Activated CD8-positive, alpha-beta memory T cell treated with anti-CD3 and anti-CD28 coated beads, Interleukin-2, amount 50 U/mL, for 4 hours (primary cell): ENCODE measurements around the gene CUL1.
"Not testable (repeated sequence)": the region's sequence is repeated elsewhere in the genome, so short reads cannot be mapped to it uniquely, and the experiment has no call there.

Experiments
- DNase-seq: peaks from one replicate; pipeline ENCODE4 v3.0.0-alpha.2; 2020

The CUL1 gene

DNA sequence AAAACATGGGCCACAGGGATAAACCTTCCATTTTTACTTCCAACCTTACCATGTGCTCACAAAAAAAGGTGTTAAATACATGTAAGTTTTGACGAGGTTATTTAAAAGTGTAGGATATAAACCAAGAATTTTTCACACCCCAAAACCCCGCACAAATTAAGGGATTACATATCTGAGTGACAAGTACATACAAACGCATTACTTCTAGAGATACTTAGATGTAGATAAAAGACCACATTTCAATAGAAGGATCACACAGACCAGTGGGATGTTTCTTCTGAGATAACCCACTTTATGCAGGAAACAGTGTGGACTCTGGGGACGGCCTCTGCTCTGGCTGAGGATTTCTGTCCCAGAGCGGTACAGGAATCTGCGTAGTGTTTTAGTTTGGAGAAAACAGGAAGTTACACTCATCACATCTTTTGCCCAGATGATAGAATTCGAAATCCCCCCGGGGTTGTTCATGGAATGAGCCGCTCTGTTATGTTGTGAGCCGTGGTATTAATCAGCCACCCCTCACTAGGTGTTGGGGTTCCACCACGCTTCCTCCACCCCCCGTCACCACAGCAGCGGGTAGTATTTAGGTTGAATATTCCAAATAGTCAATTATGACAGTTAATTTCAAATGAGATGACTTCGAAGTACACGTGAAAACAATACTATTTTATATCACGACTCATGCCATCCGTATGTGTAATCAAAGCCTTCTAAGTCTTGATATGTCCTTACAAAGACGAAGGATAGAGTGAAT lies 1.3 kb upstream of the CUL1 start:
- DNase-seq: peak; percentile 40

DNA sequence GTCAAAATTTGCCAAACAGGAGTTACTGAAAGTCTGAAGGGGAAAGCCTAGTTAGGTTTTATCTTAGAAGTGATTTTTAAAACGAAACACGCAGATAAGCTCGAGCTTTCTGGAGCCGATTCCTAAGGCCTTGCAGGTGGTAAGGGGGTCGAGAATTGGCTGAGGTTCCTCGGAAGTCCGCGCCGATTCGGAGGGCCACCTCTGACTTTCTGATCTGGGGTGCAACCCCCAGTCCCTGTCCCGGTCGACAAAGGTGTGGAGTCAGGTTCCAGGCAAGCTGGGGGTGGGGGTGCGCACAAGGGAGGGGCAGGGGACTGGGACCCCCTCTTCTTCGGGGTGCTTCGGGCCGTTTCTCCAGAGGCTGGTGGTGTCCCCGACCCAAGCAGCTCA lies 701 bp upstream of the CUL1 start:
- DNase-seq: no peak

DNA sequence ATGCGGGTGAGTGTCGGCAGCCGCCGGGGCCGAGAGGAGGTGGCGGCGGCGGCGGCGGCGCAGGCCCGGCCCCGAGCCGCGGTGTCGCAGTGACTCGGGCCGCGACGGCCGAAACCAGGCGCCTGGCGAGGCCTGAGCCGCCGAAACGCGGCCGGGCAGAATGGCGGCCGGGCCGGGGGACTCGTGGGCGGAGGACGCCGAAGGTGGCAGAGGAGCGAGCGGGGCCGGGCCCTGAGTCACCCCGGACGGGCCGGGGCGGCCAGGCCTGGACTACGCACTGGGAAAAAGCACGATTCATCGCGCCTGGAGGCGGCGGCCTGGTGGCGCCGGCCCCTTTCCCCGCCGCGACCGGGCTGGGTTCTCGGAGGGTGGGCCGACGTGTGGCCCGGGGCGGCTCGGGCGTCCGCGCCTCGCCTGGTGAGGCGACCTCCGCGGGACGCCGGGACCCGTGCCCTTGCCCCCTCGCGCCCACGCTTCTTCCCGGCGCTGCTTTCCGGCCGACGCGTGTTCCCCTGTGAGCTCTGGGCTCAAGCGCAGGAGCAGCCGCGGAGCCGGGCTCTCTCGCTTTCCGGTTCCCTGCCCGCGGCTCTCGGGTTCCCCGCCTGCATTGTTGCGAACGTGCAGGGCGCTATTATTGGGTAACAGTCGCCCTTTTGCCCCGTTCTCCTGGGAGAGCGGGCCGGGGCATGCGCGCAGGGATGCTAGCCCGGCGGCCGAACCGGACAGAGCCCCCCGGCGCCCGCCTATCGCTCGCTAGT lies 500 bp downstream of the CUL1 start:
- DNase-seq: peak; percentile 51

DNA sequence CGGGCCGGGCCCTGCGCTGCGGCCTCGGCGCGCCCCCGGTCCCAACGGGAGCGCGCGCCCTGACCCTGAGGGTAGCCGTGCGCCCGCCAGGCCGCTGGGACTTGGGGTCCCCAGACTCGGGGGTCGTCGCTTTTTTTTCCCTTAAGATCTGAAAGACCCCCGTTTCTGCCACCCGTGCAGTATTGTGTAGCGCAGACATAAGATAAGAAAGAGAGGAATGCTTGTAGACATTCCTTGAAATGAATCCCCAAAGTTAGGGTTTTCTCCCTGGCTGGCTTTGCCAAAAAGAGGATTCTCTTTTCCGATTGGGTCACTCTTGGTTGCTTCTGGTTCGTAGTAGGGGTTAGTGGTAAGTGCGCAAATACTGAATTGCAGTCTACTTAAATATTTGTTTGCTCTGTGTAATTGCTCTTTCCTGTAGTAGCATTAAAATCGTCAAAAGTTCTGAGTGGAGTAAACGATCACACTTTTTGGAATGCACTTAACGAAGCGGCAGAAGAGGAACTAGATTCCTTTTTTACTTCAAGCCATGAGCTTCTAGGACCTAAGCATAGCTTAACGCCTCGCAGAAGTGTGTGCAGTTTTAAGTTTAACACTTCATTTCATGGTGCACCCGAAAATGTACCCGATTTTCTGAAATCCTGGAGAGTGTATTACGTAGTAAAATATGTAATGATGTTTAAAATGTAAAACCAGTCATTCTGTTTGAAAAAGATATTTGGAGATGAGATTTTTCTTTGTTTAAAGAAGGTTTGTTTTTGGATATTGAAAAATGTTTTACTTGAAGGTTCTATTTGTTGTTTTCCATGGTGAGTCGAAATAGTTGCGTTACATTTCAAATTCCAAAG lies 1.3 kb downstream of the CUL1 start:
- DNase-seq: no peak

- peak; percentile 50 for DNase-seq
These were observed 2.0 kb downstream of the CUL1 start for GRCh38 chr7:148700661-148701064.

DNA sequence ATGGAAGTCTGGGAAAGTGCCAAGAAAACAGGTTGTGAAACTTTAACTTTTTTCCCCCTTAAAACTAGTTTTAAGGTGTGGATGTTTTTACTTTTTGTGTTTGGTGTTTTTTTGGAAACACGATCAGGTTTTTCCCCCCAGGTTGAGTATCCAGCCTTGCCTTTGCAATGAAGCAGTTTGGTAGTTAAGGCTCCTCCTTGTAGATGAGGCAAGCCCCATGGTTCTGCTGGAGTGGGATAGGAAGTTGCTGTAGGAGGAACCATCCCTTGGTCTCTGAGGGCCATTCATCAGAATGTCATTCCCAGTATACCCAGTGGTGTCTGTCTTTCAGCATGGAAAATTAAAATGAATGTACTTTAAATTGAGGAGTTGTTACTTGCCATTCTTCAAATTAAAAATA lies 2.7 kb downstream of the CUL1 start:
- no peak for DNase-seq

GRCh38 chr7:148702876-148703670 lies 4.4 kb downstream of the CUL1 start:
- DNase-seq: no peak

DNA sequence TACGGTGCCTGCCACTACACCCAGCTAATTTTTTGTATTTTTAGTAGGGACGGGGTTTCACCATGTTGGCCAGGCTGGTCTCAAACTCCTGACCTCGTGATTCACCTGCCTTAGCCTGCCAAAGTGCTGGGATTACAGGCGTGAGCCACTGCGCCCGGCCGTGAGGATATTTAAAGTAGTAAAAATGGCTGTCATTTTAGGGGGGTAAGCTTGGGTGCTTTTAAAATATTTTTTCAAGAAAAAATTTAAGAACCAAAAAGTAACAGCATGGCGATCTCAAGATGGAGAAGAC lies 4.9 kb downstream of the CUL1 start:
- DNase-seq: not testable (repeated sequence)

DNA sequence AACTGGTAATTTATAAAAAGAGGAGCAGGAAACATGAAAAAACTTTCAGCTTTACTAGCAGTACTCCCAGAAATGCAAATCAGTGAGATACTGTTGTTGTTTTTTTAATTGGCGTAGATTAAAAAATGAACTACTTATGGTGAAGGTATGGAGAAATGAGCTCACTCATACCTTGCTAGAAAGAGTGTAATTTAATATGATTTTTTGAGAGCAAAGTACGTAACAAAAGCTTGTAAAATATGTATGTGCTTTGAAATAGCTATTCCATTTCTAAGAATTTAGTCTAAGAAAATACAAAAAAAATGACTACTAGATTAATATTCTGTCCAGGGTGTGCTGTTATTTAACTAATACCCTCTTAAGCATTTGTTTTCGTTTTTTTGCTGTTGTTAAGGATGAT lies 5.5 kb downstream of the CUL1 start:
- DNase-seq: no peak

DNA sequence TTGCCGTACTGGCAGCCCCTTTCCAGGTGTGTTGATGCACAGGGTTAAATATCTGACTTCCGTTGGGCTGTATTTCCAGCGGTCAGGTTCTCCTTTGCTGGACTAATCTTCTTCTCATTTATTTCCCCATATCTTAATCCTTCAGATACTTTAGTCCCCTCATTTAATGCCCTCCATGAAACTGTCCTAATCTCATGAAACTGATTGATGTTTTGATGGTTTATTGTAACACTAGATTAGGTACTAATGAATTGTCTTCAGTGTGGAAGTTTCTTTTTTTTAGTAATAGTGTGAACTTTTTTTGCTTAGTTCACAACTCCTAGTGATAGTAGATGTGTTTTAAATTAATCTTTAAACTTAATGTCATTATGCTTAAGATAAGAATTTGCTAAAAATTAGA lies 6.3 kb downstream of the CUL1 start:
- DNase-seq: no peak

DNA sequence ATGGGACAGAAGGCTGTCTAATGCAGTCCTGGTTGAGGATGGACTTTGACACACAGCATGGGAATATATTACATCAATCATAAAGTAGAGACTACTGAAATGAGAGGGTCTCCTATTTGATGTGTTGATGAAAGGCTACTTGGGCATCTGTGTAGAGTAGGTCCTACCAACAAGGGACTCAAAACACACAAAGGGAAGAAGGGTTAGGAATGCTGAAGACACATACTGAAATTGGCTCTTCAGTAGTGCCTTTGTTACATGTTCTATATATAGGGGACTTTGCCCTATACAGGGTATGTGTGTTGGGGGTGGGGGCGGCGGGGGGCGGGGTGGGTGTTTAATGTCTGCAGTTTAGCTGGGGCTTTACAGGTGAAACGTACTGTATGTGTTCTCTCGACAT lies 7.7 kb downstream of the CUL1 start:
- no peak for DNase-seq

DNA sequence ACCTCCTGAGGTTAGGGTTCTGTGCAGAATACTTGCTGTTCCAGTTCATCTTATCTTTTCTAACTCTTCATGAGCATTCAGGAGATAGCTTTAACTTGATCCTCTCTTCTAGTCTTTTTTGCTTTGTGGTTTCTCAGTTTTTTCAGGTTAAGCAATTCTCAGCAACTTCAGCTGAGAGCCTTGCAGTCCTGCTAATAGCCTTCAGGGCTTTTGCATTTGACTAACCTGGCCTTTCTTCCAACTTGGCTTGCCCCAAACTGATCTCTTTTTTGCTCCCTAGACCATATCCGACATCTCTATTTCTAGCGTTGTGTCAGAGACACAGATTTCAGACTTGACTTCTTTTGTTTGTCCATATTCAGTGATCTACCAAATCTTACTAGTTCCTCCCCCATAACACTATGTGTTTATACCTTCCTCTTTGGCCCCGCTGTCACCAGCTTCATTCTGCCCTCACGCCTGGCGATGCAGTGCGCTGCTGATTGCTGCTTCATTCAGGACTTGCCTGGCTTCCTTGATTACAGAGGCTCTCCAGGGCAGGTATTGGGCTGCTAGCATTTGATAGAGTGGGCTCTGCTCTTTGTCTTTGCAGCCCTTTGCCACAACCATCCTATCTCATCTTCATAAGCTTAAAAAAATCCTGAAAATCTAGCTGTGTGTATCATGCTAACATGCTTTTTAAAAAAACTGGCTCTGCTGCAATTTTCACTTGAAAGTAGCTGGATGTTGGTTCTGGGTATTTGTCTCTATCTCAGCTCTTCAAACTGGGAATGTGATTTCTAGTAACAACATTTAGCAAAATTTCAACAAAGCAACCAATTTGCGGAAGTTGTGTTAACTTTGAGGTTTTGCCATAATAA lies 9.6 kb downstream of the CUL1 start:
- no peak for DNase-seq

GRCh38 chr7:148709014-148709413 lies 10.3 kb downstream of the CUL1 start:
- no peak for DNase-seq

GRCh38 chr7:148710426-148710825 lies 11.7 kb downstream of the CUL1 start:
- DNase-seq: not testable (repeated sequence)

GRCh38 chr7:148711191-148712102 lies 12.7 kb downstream of the CUL1 start:
- peak; percentile 23 for DNase-seq

DNA sequence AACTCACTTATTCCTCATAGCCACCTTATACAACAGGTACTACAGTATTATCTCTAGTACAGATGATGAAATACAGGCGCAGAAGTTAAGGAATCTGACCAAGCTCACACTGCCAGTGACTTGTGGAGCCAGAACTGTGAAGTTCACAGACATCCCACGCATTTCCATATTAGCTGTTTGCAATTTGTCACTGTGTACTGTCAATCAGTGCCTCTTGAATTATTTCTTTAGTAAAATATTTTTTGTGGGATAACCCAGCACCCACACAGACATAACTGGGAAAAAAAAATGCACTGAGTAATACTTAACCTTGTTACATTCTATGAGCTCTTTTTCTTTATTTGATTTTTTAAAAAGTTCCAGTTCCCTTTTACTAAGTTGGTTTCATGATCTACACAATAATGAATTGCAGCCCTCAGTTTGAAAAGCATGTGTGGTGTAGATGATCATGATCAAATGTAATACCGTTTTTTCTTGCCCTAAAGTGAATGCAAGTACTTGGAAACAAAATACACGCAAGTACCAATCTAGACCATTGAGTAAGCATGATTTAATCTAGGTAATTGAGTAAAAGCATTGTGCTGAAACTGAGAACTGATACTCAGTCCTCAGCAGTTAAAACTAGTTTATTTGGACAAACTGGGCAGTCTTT lies 14.1 kb downstream of the CUL1 start:
- DNase-seq: no peak

DNA sequence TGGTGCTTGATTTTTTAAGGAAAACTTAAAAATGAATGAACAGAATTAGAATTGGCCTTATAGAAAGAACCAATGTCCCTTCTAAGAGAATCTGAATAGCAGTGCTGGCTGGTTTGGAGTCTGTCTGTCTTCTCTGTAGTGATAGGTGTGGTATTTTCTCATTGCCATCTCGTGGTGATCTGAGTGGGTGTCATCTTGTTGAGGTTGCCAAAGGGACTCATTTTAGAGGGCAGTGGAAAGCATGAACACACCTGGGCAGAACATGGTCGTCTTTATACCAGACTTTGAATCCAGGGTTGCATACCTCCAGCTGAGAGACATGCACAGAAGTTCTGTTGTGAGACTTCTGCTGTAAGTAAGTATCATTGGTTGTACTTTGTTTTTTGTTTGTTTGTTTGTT lies 15.8 kb downstream of the CUL1 start:
- no peak for DNase-seq

GRCh38 chr7:148715027-148715426 lies 16.3 kb downstream of the CUL1 start:
- no peak for DNase-seq

- no peak for DNase-seq
These were observed 18.6 kb downstream of the CUL1 start for GRCh38 chr7:148717266-148717793.

DNA sequence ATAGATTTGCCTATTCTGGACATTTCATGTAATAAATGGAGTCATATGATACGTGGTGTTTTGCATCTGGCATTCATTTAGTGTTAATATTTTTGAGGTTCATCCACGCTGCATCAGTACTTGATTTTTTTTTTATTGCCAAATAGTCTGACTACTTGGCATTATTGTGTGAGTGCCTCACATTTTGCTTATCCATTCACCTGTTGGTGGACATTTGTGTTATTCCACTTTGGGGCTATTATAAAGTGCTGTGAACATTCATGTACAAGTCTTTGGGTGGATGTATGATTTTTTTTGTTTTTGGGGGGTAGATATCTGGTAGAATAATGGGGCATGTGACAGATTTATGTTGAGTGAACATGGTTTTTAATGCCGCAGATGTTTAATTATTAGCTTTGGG lies 19.7 kb downstream of the CUL1 start:
- DNase-seq: no peak
